H9 (cell line): ENCODE results near the gene ABCB8. TPM values are rescaled to one million over a fixed set of nuclear protein-coding genes. Genes with fewer than 3 reads are reported as not detected.
A peak's percentile ranks its signal among the peaks of the same experiment; 100 is the strongest.

ENCODE experiments used
- DNase-seq: peaks from one replicate; pipeline ENCODE4 v3.0.0-alpha.2; 2017
- H2AFZ ChIP-seq: one replicate; pipeline ENCODE4 v1.6.1; 2013; ENCODE audit warnings: mild to moderate bottlenecking, low read length, control low read depth, moderate library complexity
- H2AK5ac ChIP-seq: 2 replicates; pipeline ENCODE4 v1.6.1; 2013; ENCODE audit warnings: low read length, control low read depth, mixed read lengths; ENCODE audit not compliant: insufficient read length
- H2BK120ac ChIP-seq: one replicate; pipeline ENCODE4 v1.6.1; 2013; ENCODE audit warnings: low read depth, mild to moderate bottlenecking, low read length, control low read depth, inconsistent platforms; ENCODE audit not compliant: poor library complexity, severe bottlenecking
- H2BK12ac ChIP-seq: 2 replicates; pipeline ENCODE4 v1.6.1; 2013; ENCODE audit warnings: low read length, control low read depth, mixed read lengths, low read depth; ENCODE audit not compliant: insufficient read length
- H2BK15ac ChIP-seq: 2 replicates; pipeline ENCODE4 v1.6.1; 2013; ENCODE audit warnings: low read depth, low read length, control low read depth
- H2BK20ac ChIP-seq: one replicate; pipeline ENCODE4 v1.6.1; 2013; ENCODE audit warnings: low read depth, mild to moderate bottlenecking, low read length, control low read depth, inconsistent platforms; ENCODE audit not compliant: poor library complexity, severe bottlenecking
- H2BK5ac ChIP-seq: 2 replicates; pipeline ENCODE4 v1.6.1; 2013; ENCODE audit warnings: low read length, control low read depth, mixed read lengths; ENCODE audit not compliant: insufficient read length
- H3K14ac ChIP-seq: 2 replicates; pipeline ENCODE4 v1.6.1; 2013; ENCODE audit warnings: low read length, control low read depth; ENCODE audit not compliant: insufficient read depth
- H3K18ac ChIP-seq: 2 replicates; pipeline ENCODE4 v1.6.1; 2013; ENCODE audit warnings: low read depth, mild to moderate bottlenecking, mixed read lengths, low read length, control low read depth; ENCODE audit not compliant: insufficient read length
- H3K23ac ChIP-seq: 2 replicates; pipeline ENCODE4 v1.6.1; 2013; ENCODE audit warnings: low read length, control low read depth, mixed read lengths, low read depth; ENCODE audit not compliant: insufficient read length
- H3K23me2 ChIP-seq: 2 replicates; pipeline ENCODE4 v1.6.1; 2013; ENCODE audit warnings: low read depth, mild to moderate bottlenecking, mixed read lengths, low read length, control low read depth; ENCODE audit not compliant: insufficient read length, poor library complexity, severe bottlenecking
- H3K27ac ChIP-seq: 2 replicates; pipeline ENCODE4 v1.5.1; 2013; ENCODE audit warnings: low read length, control low read depth, mixed read lengths, low read depth; ENCODE audit not compliant: insufficient read length
- H3K27me3 ChIP-seq: 2 replicates; pipeline ENCODE4 v1.6.1; 2013; ENCODE audit warnings: low read length, control low read depth, inconsistent platforms; ENCODE audit not compliant: insufficient read depth
- H3K4ac ChIP-seq: 2 replicates; pipeline ENCODE4 v1.6.1; 2013; ENCODE audit warnings: low read depth, mild to moderate bottlenecking, control low read depth, inconsistent platforms, low read length, moderate library complexity
- H3K4me1 ChIP-seq: 2 replicates; pipeline ENCODE4 v1.6.1; 2013; ENCODE audit warnings: low read length, control low read depth, inconsistent platforms; ENCODE audit not compliant: insufficient read depth
- H3K4me2 ChIP-seq: 2 replicates; pipeline ENCODE4 v1.6.1; 2013; ENCODE audit warnings: low read length, control low read depth, mixed read lengths; ENCODE audit not compliant: insufficient read length, insufficient read depth
- H3K56ac ChIP-seq: 2 replicates; pipeline ENCODE4 v1.6.1; 2013; ENCODE audit warnings: low read depth, mild to moderate bottlenecking, mixed read lengths, low read length, control low read depth; ENCODE audit not compliant: insufficient read length
- H3K79me1 ChIP-seq: 2 replicates; pipeline ENCODE4 v1.6.1; 2013; ENCODE audit warnings: low read depth, mild to moderate bottlenecking, moderate library complexity, low read length, control low read depth, inconsistent platforms; ENCODE audit not compliant: insufficient read depth, poor library complexity, severe bottlenecking
- H3K79me2 ChIP-seq: 2 replicates; pipeline ENCODE4 v1.6.1; 2013; ENCODE audit warnings: low read length, control low read depth, inconsistent platforms; ENCODE audit not compliant: insufficient read depth
- H3K9ac ChIP-seq: 2 replicates; pipeline ENCODE4 v1.6.1; 2013; ENCODE audit warnings: low read length, control low read depth, mixed read lengths; ENCODE audit not compliant: insufficient read length; ENCODE audit errors: extremely low read depth
- H3K9me3 ChIP-seq: one replicate; pipeline ENCODE4 v1.6.1; 2013; ENCODE audit warnings: low read depth, low read length, inconsistent platforms; ENCODE audit not compliant: control insufficient read depth
- H3T11ph ChIP-seq: one replicate; pipeline ENCODE4 v1.6.1; 2013; ENCODE audit warnings: mild to moderate bottlenecking, low read length, control low read depth, inconsistent platforms
- H4K20me1 ChIP-seq: one replicate; pipeline ENCODE4 v1.6.1; 2013; ENCODE audit not compliant: control insufficient read depth, insufficient read length, insufficient read depth
- H4K5ac ChIP-seq: 2 replicates; pipeline ENCODE4 v1.6.1; 2013; ENCODE audit warnings: low read depth, mild to moderate bottlenecking, mixed read lengths, low read length, control low read depth; ENCODE audit not compliant: insufficient read length
- H4K8ac ChIP-seq: replicated peaks from 2 replicates; pipeline ENCODE4 v1.6.1; 2013; ENCODE audit warnings: low read length, control low read depth, mixed read lengths, low read depth; ENCODE audit not compliant: insufficient read length
- H4K91ac ChIP-seq: 2 replicates; pipeline ENCODE4 v1.6.1; 2013; ENCODE audit warnings: low read depth, mild to moderate bottlenecking, moderate library complexity, mixed read lengths, low read length, control low read depth; ENCODE audit not compliant: insufficient read length
- H3K27ac Mint-ChIP-seq, 3 experiments: 2 replicates in 2 of 3; 3 replicates in 1 of 3; pipeline ENCODE4 v1.8.0; 2020 to 2021; ENCODE audit warnings: mixed read lengths in 3 of 3, mild to moderate bottlenecking in 1 of 3, moderate library complexity in 1 of 3
- H3K27me3 Mint-ChIP-seq: 2 replicates; pipeline ENCODE4 v1.8.0; 2021; ENCODE audit warnings: low read depth, mild to moderate bottlenecking, moderate library complexity, mixed read lengths
- H3K36me3 Mint-ChIP-seq, 3 experiments: 2 replicates in 2 of 3; 3 replicates in 1 of 3; pipeline ENCODE4 v1.8.0; 2020 to 2021; ENCODE audit warnings: low read depth in 3 of 3, mixed read lengths in 3 of 3; ENCODE audit not compliant: insufficient read depth in 1 of 3
- H3K4me1 Mint-ChIP-seq, 2 experiments: 2 replicates each; pipeline ENCODE4 v1.8.0; 2020; ENCODE audit warnings: mixed read lengths in 2 of 2
- H3K4me3 Mint-ChIP-seq, 2 experiments: 2 replicates in 1 of 2; 3 replicates in 1 of 2; pipeline ENCODE4 v1.8.0; 2020 to 2021; ENCODE audit warnings: mild to moderate bottlenecking in 2 of 2, mixed read lengths in 2 of 2, moderate library complexity in 1 of 2
- H3K9me3 Mint-ChIP-seq, 2 experiments: 2 replicates in 1 of 2; 3 replicates in 1 of 2; pipeline ENCODE4 v1.8.0; 2020; ENCODE audit warnings: mild to moderate bottlenecking in 2 of 2, mixed read lengths in 2 of 2, moderate library complexity in 1 of 2
- WGBS: extraction: QIAGEN DNeasy Blood & Tissue Kit; methylation state at CpG from one replicate; pipeline ENCODE4 v1.1.7; 2013; ENCODE audit warnings: missing lambda C conversion rate, low lambda C conversion rate, mixed read lengths; ENCODE audit not compliant: insufficient read length; ENCODE audit errors: extremely low coverage; 5-methylcytosine and 5-hydroxymethylcytosine counted together
- total RNA-seq: library from RNA; stranded (reverse); gene quantifications from 2 replicates; pipeline ENCODE4 v1.2.1, GENCODE V29; 2021
- TF ChIP-seq, protein P1 (sequence below): fragments of 200-600 bp; sonication (generic); conservative IDR thresholded peaks from 3 replicates; pipeline ENCODE4 v1.8.0; 2021; ENCODE audit warnings: antibody characterized with exemption, mild to moderate bottlenecking

The ABCB8 gene
- total RNA-seq, 1 experiment from 2014 or later: 22.1 TPM

DNA sequence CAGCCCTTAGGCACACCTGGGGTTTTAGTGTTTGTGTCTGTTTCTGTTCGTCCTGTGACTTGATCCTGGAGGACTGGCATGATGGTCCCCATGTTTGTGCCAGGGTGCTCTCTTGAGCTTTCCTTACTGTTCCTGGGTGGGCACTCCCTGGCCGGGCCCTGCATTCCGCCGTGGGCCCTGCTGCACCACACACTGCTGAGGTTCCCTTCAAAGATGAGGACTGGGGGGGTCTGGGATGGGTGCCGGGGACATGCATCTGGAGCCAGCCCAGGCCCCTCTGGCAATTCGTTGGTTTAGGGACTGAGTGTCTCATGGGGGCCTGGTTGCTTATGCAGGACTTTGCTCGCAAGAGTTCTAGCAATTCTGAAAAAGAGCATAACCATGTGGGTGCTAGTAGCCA is 62.8 kb downstream of the ABCB8 start:
- no CpG with 5 or more reads among the region's 7 CpGs for WGBS
- peaks cover 25% of the 10 kb centered on the region for H3K79me2 ChIP-seq
- H2BK12ac ChIP-seq: no peak overlapping the region
- no peak overlapping the region for H3K18ac ChIP-seq
- H3K4me3 Mint-ChIP-seq: peak overlapping the region in 1 of 2 experiments; percentile 33; a peak in 1 of 5 replicates
- H3K9me3 Mint-ChIP-seq: no peaks in the 10 kb centered on the region
- no peak overlapping the region for H2BK5ac ChIP-seq
- no peak overlapping the region for H4K5ac ChIP-seq
- H3K36me3 Mint-ChIP-seq: peaks cover 0 to 24% (median 5%) of the 10 kb centered on the region in 3 experiments; a peak in 5 of 7 replicates
- no peak overlapping the region for H3K56ac ChIP-seq
- peaks cover 13% of the 10 kb centered on the region for H3K23me2 ChIP-seq
- H3K27me3 Mint-ChIP-seq: peaks cover 7% of the 10 kb centered on the region
- DNase-seq: no peak
- H3K4me2 ChIP-seq: no peak overlapping the region
- H3K4me1 ChIP-seq: no peaks in the 10 kb centered on the region
- H3K9me3 ChIP-seq: no peaks in the 10 kb centered on the region
- H3K27me3 ChIP-seq: no peaks in the 10 kb centered on the region; the same call in 1 of the 2 replicates
- H4K20me1 ChIP-seq: no peaks in the 10 kb centered on the region
- no peak overlapping the region for H2BK120ac ChIP-seq
- no peak overlapping the region for H2BK15ac ChIP-seq
- no peak overlapping the region for H3K4ac ChIP-seq
- no peak overlapping the region for H4K91ac ChIP-seq
- H3K14ac ChIP-seq: no peak overlapping the region
- peaks cover 32 to 36% of the 10 kb centered on the region in 2 experiments for H3K4me1 Mint-ChIP-seq
- H3K27ac Mint-ChIP-seq: peak overlapping the region in 1 of 3 experiments; percentile 76; a peak in 1 of 7 replicates
- no peak overlapping the region for H2BK20ac ChIP-seq
- H4K8ac ChIP-seq: no peak overlapping the region
- H2AK5ac ChIP-seq: no peak overlapping the region
- no peak overlapping the region for H3K9ac ChIP-seq
- H3K79me1 ChIP-seq: peaks cover 6% of the 10 kb centered on the region
- TF ChIP-seq, protein P1, sequence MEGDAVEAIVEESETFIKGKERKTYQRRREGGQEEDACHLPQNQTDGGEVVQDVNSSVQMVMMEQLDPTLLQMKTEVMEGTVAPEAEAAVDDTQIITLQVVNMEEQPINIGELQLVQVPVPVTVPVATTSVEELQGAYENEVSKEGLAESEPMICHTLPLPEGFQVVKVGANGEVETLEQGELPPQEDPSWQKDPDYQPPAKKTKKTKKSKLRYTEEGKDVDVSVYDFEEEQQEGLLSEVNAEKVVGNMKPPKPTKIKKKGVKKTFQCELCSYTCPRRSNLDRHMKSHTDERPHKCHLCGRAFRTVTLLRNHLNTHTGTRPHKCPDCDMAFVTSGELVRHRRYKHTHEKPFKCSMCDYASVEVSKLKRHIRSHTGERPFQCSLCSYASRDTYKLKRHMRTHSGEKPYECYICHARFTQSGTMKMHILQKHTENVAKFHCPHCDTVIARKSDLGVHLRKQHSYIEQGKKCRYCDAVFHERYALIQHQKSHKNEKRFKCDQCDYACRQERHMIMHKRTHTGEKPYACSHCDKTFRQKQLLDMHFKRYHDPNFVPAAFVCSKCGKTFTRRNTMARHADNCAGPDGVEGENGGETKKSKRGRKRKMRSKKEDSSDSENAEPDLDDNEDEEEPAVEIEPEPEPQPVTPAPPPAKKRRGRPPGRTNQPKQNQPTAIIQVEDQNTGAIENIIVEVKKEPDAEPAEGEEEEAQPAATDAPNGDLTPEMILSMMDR: no peak
- no peak overlapping the region for H3T11ph ChIP-seq
- no peak overlapping the region for H2AFZ ChIP-seq
- H3K27ac ChIP-seq: no peak overlapping the region
- H3K23ac ChIP-seq: no peak overlapping the region
